Body of pancreas (tissue), 4 donors: Measurements from ENCODE around the gene TOM1L1.

ENCODE experiments used
- CTCF ChIP-seq, 7 experiments: fragments of 450-650 bp in 4 of 7; fragments of 200-600 bp in 3 of 7; sonication (generic) in 3 of 7; IDR thresholded peaks; one replicate each; pipeline ENCODE4 v1.5.1; 2016 to 2019; ENCODE audit warnings: antibody characterized with exemption in 7 of 7
- POLR2A ChIP-seq, 3 donors: fragments of 450-650 bp; IDR thresholded peaks; one replicate each; pipeline ENCODE4 v1.6.1; 2016; ENCODE audit warnings: antibody characterized with exemption in 3 of 3, mild to moderate bottlenecking in 2 of 3

DNA sequence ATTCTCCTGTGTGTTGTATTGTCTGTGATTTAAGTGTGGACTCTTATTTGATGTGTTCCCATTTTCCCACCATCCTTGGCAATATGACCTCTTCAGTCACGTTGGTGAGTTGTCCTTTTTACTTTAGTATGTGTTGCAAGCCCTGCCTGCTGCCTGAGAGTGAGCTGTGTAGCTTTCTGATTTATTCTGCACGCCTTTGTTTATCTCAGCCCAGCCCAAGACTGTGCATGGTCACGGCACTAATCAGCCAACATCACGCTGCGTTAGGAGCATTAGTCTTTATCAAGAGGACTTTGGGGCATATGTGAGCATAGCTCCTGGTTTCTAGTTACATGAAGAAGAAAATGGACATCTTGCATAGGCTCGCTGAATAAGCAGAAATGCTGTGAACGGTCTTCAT is 6.0 kb downstream of the TOM1L1 start:
- no peak for TF ChIP-seq CTCF (IDR thresholded peaks at IDR 0.05)
- no peak for TF ChIP-seq POLR2A (IDR thresholded peaks at IDR 0.05)
